Spleen (tissue), 11 donors: ENCODE results near the gene FSTL4. TPM values are rescaled to one million over a fixed set of nuclear protein-coding genes. Genes with fewer than 3 reads are reported as not detected.

ENCODE experiments used
- DNase-seq: peaks from one replicate; pipeline ENCODE4 v3.0.0-alpha.2; 2020
- H3K27ac ChIP-seq, 8 donors: fragments of 200-600 bp; sonication (generic) in 7 of 8; 1 replicate in 4 of 8; 2 replicates in 4 of 8; pipeline versions ENCODE4 v1.5.0 to v1.8.0; 2016 to 2021; ENCODE audit warnings: inconsistent platforms in 4 of 8, mild to moderate bottlenecking in 4 of 8, moderate library complexity in 1 of 8
- H3K27me3 ChIP-seq, 7 donors: fragments of 200-600 bp; sonication (generic) in 6 of 7; replicated peaks in 1 of 7; 1 replicate in 4 of 7; 2 replicates in 3 of 7; pipeline versions ENCODE4 v1.5.0 to v1.8.0; 2016 to 2021; ENCODE audit warnings: inconsistent platforms in 3 of 7, mild to moderate bottlenecking in 1 of 7
- H3K36me3 ChIP-seq, 6 donors: fragments of 200-600 bp; sonication (generic) in 5 of 6; 1 replicate in 4 of 6; 2 replicates in 2 of 6; pipeline versions ENCODE4 v1.5.0 to v1.8.0; 2016 to 2021; ENCODE audit warnings: inconsistent platforms in 2 of 6
- H3K4me1 ChIP-seq, 6 donors: fragments of 200-600 bp; sonication (generic) in 5 of 6; 1 replicate in 3 of 6; 2 replicates in 3 of 6; pipeline versions ENCODE4 v1.5.0 to v1.8.0; 2016 to 2021; ENCODE audit warnings: inconsistent platforms in 3 of 6
- H3K4me3 ChIP-seq, 8 donors: fragments of 200-600 bp; sonication (generic) in 7 of 8; 1 replicate in 4 of 8; 2 replicates in 4 of 8; pipeline versions ENCODE4 v1.5.0 to v1.8.0; 2016 to 2021; ENCODE audit warnings: inconsistent platforms in 4 of 8, mild to moderate bottlenecking in 4 of 8, moderate library complexity in 2 of 8
- H3K9me3 ChIP-seq, 8 donors: fragments of 200-600 bp; sonication (generic) in 7 of 8; 1 replicate in 4 of 8; 2 replicates in 4 of 8; pipeline versions ENCODE4 v1.5.0 to v1.8.0; 2016 to 2021; ENCODE audit warnings: inconsistent platforms in 4 of 8
- CTCF ChIP-seq, 11 experiments: fragments of 200-600 bp in 7 of 11; fragments of 450-650 bp in 4 of 11; sonication (generic) in 4 of 11; IDR thresholded peaks in 8 of 11; conservative IDR thresholded peaks in 3 of 11; 1 replicate in 7 of 11; 2 replicates in 4 of 11; pipeline versions ENCODE4 v1.4.0 to v1.8.0; 2016 to 2021; ENCODE audit warnings: antibody characterized with exemption in 11 of 11, inconsistent platforms in 4 of 11, mild to moderate bottlenecking in 1 of 11
- POLR2A ChIP-seq, 3 donors: fragments of 450-650 bp; IDR thresholded peaks; one replicate each; pipeline ENCODE4 v1.5.1; 2017; ENCODE audit warnings: antibody characterized with exemption in 3 of 3, mild to moderate bottlenecking in 1 of 3
- POLR2AphosphoS5 ChIP-seq, 3 donors: sonication (generic); formaldehyde crosslinking; IDR thresholded peaks; one replicate each; pipeline ENCODE4 v1.5.1; 2017; ENCODE audit warnings: antibody characterized with exemption in 3 of 3
- WGBS, 5 donors: extraction: QIAGEN DNeasy Blood & Tissue Kit in 3 of 5; methylation state at CpG; one replicate each; pipeline versions ENCODE4 v1.1.5 to v1.1.7; 2013 to 2018; 5-methylcytosine and 5-hydroxymethylcytosine counted together
- intact Hi-C: fragments of 100-400 bp; cut with DNase I; formaldehyde crosslinking; loops from one replicate; pipeline ENCODE4 v1.15.0; 2023; ENCODE audit warnings: low total_unique reads
- polyA plus RNA-seq, 3 donors: library from polyadenylated mRNA; stranded (reverse); fragments of 200-250 nt; gene quantifications; one replicate each; pipeline ENCODE4 v1.2.1, GENCODE V29; 2013
- total RNA-seq, 7 donors: library from RNA; depleted of rRNA in 3 of 7; stranded (reverse); fragments of >200 nt in 3 of 7; fragmentation: NEBNext Ultra II Directional in 4 of 7; extraction: Animal tissue kit (Norgen Biotek cat#: 25700) in 4 of 7; gene quantifications; one replicate each; pipeline versions ENCODE4 v1.1.0 to v1.2.1, GENCODE V29; 2016 to 2021
- donor health status: healthy with polysubstance abuse.
- donor health status: DM: no; HTN: no; CAD: no; lungs with moderate emphysema.
- donor health status: DM: no; HTN: no; CAD: no.
- donor health status: Bipolar disorder and iron deficiency.
- donor health status: healthy.
- donor health status: DM: no; HTN: no; CAD: no.
- donor health status: DM: yes; HTN: yes; CAD: no.

The FSTL4 gene
- total and polyA plus RNA-seq, 10 donors, result under 0.01 to 1.0 (median 0.37) TPM; not detected in 4

GRCh38 chr5:133606835-133607234 lies 5.5 kb downstream of the FSTL4 start:
- Histone ChIP-seq H3K4me3 (no peak overlapping the region), H3K27me3 (peaks cover 2 to 79% (median 39%) of the 10 kb centered on the region in 7 donors), H3K27ac (no peak overlapping the region), H3K4me1 (peaks cover 8 to 13% (median 11%) of the 10 kb centered on the region in 6 donors), H3K36me3 (no peaks in the 10 kb centered on the region), H3K9me3 (no peaks in the 10 kb centered on the region)
- intact Hi-C loops, result no loop called here
- 79 to 91% (median 88%) methylated on average over 2 of the region's 2 CpGs for WGBS, 5 donors
- DNase-seq, result no peak
- TF ChIP-seq CTCF (IDR thresholded peaks at IDR 0.05 in 8 of 11, conservative IDR thresholded peaks at IDR 0.05 in 3 of 11) (no peak), POLR2AphosphoS5 (IDR thresholded peaks at IDR 0.05) (no peak), POLR2A (IDR thresholded peaks at IDR 0.05) (no peak)

- H3K27ac ChIP-seq, result no peak overlapping the region
- no peak overlapping the region for H3K4me3 ChIP-seq
- no peaks in the 10 kb centered on the region for H3K36me3 ChIP-seq
- DNase-seq, result no peak
- no peak for TF ChIP-seq POLR2A (IDR thresholded peaks at IDR 0.05)
- TF ChIP-seq CTCF (IDR thresholded peaks at IDR 0.05 in 8 of 11, conservative IDR thresholded peaks at IDR 0.05 in 3 of 11), result no peak
- no peak for TF ChIP-seq POLR2AphosphoS5 (IDR thresholded peaks at IDR 0.05)
- intact Hi-C loops, result no loop called here
- peaks cover 0 to 63% (median 23%) of the 10 kb centered on the region in 7 donors for H3K27me3 ChIP-seq
- no peaks in the 10 kb centered on the region for H3K9me3 ChIP-seq
- H3K4me1 ChIP-seq, result no peaks in the 10 kb centered on the region
Measured at GRCh38 chr5:133605323-133605722, 7.0 kb downstream of the FSTL4 start.

GRCh38 chr5:133603711-133604110 lies 8.6 kb downstream of the FSTL4 start:
- H3K4me1 ChIP-seq, result no peaks in the 10 kb centered on the region
- TF ChIP-seq POLR2A (IDR thresholded peaks at IDR 0.05) (no peak), POLR2AphosphoS5 (IDR thresholded peaks at IDR 0.05) (no peak), CTCF (IDR thresholded peaks at IDR 0.05 in 8 of 11, conservative IDR thresholded peaks at IDR 0.05 in 3 of 11) (no peak)
- WGBS, 5 donors, result 61 to 82% (median 68%) methylated on average over 6 of the region's 6 CpGs
- no peaks in the 10 kb centered on the region for H3K36me3 ChIP-seq
- intact Hi-C loops, result no loop called here
- H3K9me3 ChIP-seq, result no peaks in the 10 kb centered on the region
- H3K27me3 ChIP-seq, result peaks cover 0 to 47% (median 7%) of the 10 kb centered on the region in 7 donors
- no peak overlapping the region for H3K4me3 ChIP-seq
- no peak overlapping the region for H3K27ac ChIP-seq
- DNase-seq, result no peak

- intact Hi-C loops, result no loop called here
- WGBS, 5 donors, result 8 to 29% (median 17%) methylated on average over 2 of the region's 2 CpGs
- H3K27ac ChIP-seq, result no peak overlapping the region
- no peaks in the 10 kb centered on the region for H3K4me1 ChIP-seq
- no peaks in the 10 kb centered on the region for H3K9me3 ChIP-seq
- no peak overlapping the region for H3K4me3 ChIP-seq
- H3K27me3 ChIP-seq, result peaks cover 0 to 39% (median 0%) of the 10 kb centered on the region in 7 donors
- TF ChIP-seq POLR2A (IDR thresholded peaks at IDR 0.05) (no peak), POLR2AphosphoS5 (IDR thresholded peaks at IDR 0.05) (no peak), CTCF (IDR thresholded peaks at IDR 0.05 in 8 of 11, conservative IDR thresholded peaks at IDR 0.05 in 3 of 11) (no peak)
- DNase-seq, result no peak
- H3K36me3 ChIP-seq, result no peaks in the 10 kb centered on the region
Measured at GRCh38 chr5:133602835-133603380, 9.4 kb downstream of the FSTL4 start.
